Stimulated activated CD8-positive, alpha-beta memory T cell treated with anti-CD3 and anti-CD28 coated beads, Interleukin-2, amount 100 ng/mL, for 48 hours (primary cell): ENCODE results near the gene SHC2.
"Not testable (repeated sequence)": the region's sequence is repeated elsewhere in the genome, so short reads cannot be mapped to it uniquely, and the experiment has no call there.

ENCODE experiments used
- DNase-seq, 2 donors: peaks; one replicate each; pipeline ENCODE4 v3.0.0-alpha.2; 2020; ENCODE audit warnings: low read depth in 2 of 2

The SHC2 gene

GRCh38 chr19:468587-469256 is 7.9 kb upstream of the SHC2 start:
- no peak for DNase-seq

GRCh38 chr19:467554-467953 is 6.7 kb upstream of the SHC2 start:
- DNase-seq, result no peak

- DNase-seq, result no peak
These were observed 4.4 kb upstream of the SHC2 start for GRCh38 chr19:465056-465816.

- no peak for DNase-seq
These were observed 3.3 kb upstream of the SHC2 start for GRCh38 chr19:464208-464545.

- no peak for DNase-seq
These were observed 2.8 kb upstream of the SHC2 start for GRCh38 chr19:463483-464207.

GRCh38 chr19:461721-462551 is 1.1 kb upstream of the SHC2 start:
- no peak for DNase-seq

GRCh38 chr19:459724-460511 is 915 bp downstream of the SHC2 start:
- no peak for DNase-seq

GRCh38 chr19:458091-459042 is 2.5 kb downstream of the SHC2 start:
- no peak for DNase-seq

- DNase-seq, result no peak
These were observed 3.2 kb downstream of the SHC2 start for GRCh38 chr19:457636-458035.

- no peak for DNase-seq
These were observed 4.2 kb downstream of the SHC2 start for GRCh38 chr19:456547-457110.

GRCh38 chr19:455851-456546 is 4.8 kb downstream of the SHC2 start:
- no peak for DNase-seq

GRCh38 chr19:455031-455705 is 5.7 kb downstream of the SHC2 start:
- no peak for DNase-seq

- DNase-seq, result no peak
These were observed 7.2 kb downstream of the SHC2 start for GRCh38 chr19:453606-454005.

- DNase-seq, result no peak
These were observed 8.0 kb downstream of the SHC2 start for GRCh38 chr19:452829-453228.

- not testable (repeated sequence) for DNase-seq
These were observed 9.8 kb downstream of the SHC2 start for GRCh38 chr19:450912-451481.

GRCh38 chr19:449916-450315 is 10.9 kb downstream of the SHC2 start:
- no peak for DNase-seq

- DNase-seq, result no peak
These were observed 12.8 kb downstream of the SHC2 start for GRCh38 chr19:447816-448560.

- no peak for DNase-seq
These were observed 13.8 kb downstream of the SHC2 start for GRCh38 chr19:447064-447426.
